Neuronal stem cell (in vitro differentiated cells): ENCODE results near the gene CNNM2.

Experiments
- DNase-seq: peaks from one replicate; pipeline ENCODE4 v3.0.0-alpha.2; 2013; ENCODE audit warnings: low spot score
- H2AFZ ChIP-seq: one replicate; pipeline ENCODE4 v1.6.1; 2013; ENCODE audit warnings: mild to moderate bottlenecking, low read length, inconsistent platforms
- H2AK5ac ChIP-seq: 2 replicates; pipeline ENCODE4 v1.6.1; 2013; ENCODE audit warnings: low read depth, mild to moderate bottlenecking, inconsistent platforms, low read length, moderate library complexity, mixed read lengths
- H2BK120ac ChIP-seq: 2 replicates; pipeline ENCODE4 v1.6.1; 2013; ENCODE audit warnings: low read depth, mild to moderate bottlenecking, inconsistent platforms, low read length, moderate library complexity, mixed read lengths
- H2BK12ac ChIP-seq: one replicate; pipeline ENCODE4 v1.6.1; 2013; ENCODE audit warnings: low read length, inconsistent platforms
- H2BK15ac ChIP-seq: 2 replicates; pipeline ENCODE4 v1.6.1; 2013; ENCODE audit warnings: mild to moderate bottlenecking, low read length, inconsistent platforms, mixed read lengths
- H2BK5ac ChIP-seq: one replicate; pipeline ENCODE4 v1.6.1; 2013; ENCODE audit warnings: inconsistent platforms, mild to moderate bottlenecking, low read length, moderate library complexity
- H3K14ac ChIP-seq: one replicate; pipeline ENCODE4 v1.6.1; 2013; ENCODE audit warnings: low read length, inconsistent platforms
- H3K18ac ChIP-seq: 2 replicates; pipeline ENCODE4 v1.6.1; 2013; ENCODE audit warnings: low read length, inconsistent platforms
- H3K23ac ChIP-seq: 2 replicates; pipeline ENCODE4 v1.6.1; 2013; ENCODE audit warnings: low read depth, mild to moderate bottlenecking, mixed read lengths, low read length, inconsistent platforms; ENCODE audit not compliant: poor library complexity
- H3K27ac ChIP-seq: replicated peaks from 3 replicates; pipeline ENCODE4 v1.5.1; 2013; ENCODE audit warnings: low read length, inconsistent platforms
- H3K27me3 ChIP-seq, 3 experiments: 2 replicates each; pipeline ENCODE4 v1.6.1; 2013; ENCODE audit warnings: low read length in 3 of 3, mild to moderate bottlenecking in 2 of 3, inconsistent platforms in 1 of 3, low read depth in 1 of 3, mixed read lengths in 1 of 3, moderate library complexity in 1 of 3; ENCODE audit not compliant: control insufficient read depth in 3 of 3, insufficient read depth in 3 of 3
- H3K36me3 ChIP-seq, 2 donors: replicated peaks in 1 of 2; 2 replicates each; pipeline ENCODE4 v1.6.1; 2013; ENCODE audit warnings: low read length in 2 of 2; ENCODE audit not compliant: control insufficient read depth in 2 of 2, insufficient read depth in 2 of 2
- H3K4ac ChIP-seq: 2 replicates; pipeline ENCODE4 v1.6.1; 2013; ENCODE audit warnings: inconsistent platforms, mild to moderate bottlenecking, low read length, moderate library complexity
- H3K4me1 ChIP-seq, 2 donors: 1 replicate in 1 of 2; 2 replicates in 1 of 2; pipeline ENCODE4 v1.6.1; 2013; ENCODE audit warnings: low read length in 2 of 2, low read depth in 1 of 2; ENCODE audit not compliant: control insufficient read depth in 2 of 2, insufficient read depth in 1 of 2
- H3K4me2 ChIP-seq: one replicate; pipeline ENCODE4 v1.6.1; 2013; ENCODE audit warnings: mild to moderate bottlenecking, low read length, inconsistent platforms; ENCODE audit not compliant: insufficient read depth, poor library complexity, severe bottlenecking
- H3K4me3 ChIP-seq, 2 donors: 2 replicates each; pipeline ENCODE4 v1.5.1; 2013; ENCODE audit warnings: low read length in 2 of 2, mild to moderate bottlenecking in 2 of 2, inconsistent platforms in 1 of 2, moderate library complexity in 1 of 2
- H3K79me1 ChIP-seq: one replicate; pipeline ENCODE4 v1.6.1; 2013; ENCODE audit warnings: low read depth, mild to moderate bottlenecking, inconsistent platforms, low read length, moderate library complexity
- H3K9ac ChIP-seq: one replicate; pipeline ENCODE4 v1.6.1; 2013; ENCODE audit warnings: mild to moderate bottlenecking, low read depth, low read length, inconsistent platforms; ENCODE audit not compliant: poor library complexity
- H3K9me3 ChIP-seq, 2 donors: replicated peaks in 1 of 2; 2 replicates each; pipeline versions ENCODE3 to v1.6.1; 2013; ENCODE audit warnings: low read length in 2 of 2, mild to moderate bottlenecking in 2 of 2, inconsistent platforms in 1 of 2, low read depth in 1 of 2, mixed read lengths in 1 of 2, moderate library complexity in 1 of 2; ENCODE audit not compliant: control insufficient read depth in 2 of 2, insufficient read depth in 1 of 2
- H4K8ac ChIP-seq: one replicate; pipeline ENCODE4 v1.6.1; 2013; ENCODE audit warnings: low read depth, mild to moderate bottlenecking, inconsistent platforms, low read length, moderate library complexity
- H4K91ac ChIP-seq: one replicate; pipeline ENCODE4 v1.6.1; 2013; ENCODE audit warnings: low read length, low read depth, mild to moderate bottlenecking, inconsistent platforms; ENCODE audit not compliant: poor library complexity
- WGBS, 2 donors: extraction: QIAGEN DNeasy Blood & Tissue Kit; methylation state at CpG; one replicate each; pipeline ENCODE4 v1.1.7; 2013; ENCODE audit warnings: missing lambda C conversion rate in 2 of 2, mixed read lengths in 1 of 2; ENCODE audit not compliant: insufficient read length in 2 of 2, insufficient replicate concordance in 1 of 2; ENCODE audit errors: extremely low coverage in 2 of 2; 5-methylcytosine and 5-hydroxymethylcytosine counted together

The CNNM2 gene

GRCh38 chr10:103083977-103084320 is 165.9 kb downstream of the CNNM2 start:
- H3K4me2 ChIP-seq, result no peak overlapping the region
- H3K27ac ChIP-seq, result no peak overlapping the region
- no peak overlapping the region for H4K91ac ChIP-seq
- H2BK5ac ChIP-seq, result no peak overlapping the region
- H3K9ac ChIP-seq, result no peak overlapping the region
- H2AFZ ChIP-seq, result no peak overlapping the region
- no peak overlapping the region for H3K14ac ChIP-seq
- H3K27me3 ChIP-seq, result no peaks in the 10 kb centered on the region
- H3K18ac ChIP-seq, result no peak overlapping the region
- H3K4me3 ChIP-seq, result no peak overlapping the region
- no peak for DNase-seq
- H4K8ac ChIP-seq, result no peak overlapping the region
- peaks cover 8 to 75% of the 10 kb centered on the region in 2 donors for H3K36me3 ChIP-seq
- H3K4me1 ChIP-seq, result no peaks in the 10 kb centered on the region
- no peak overlapping the region for H2BK120ac ChIP-seq
- H3K4ac ChIP-seq, result no peak overlapping the region
- WGBS, 2 donors, result no CpG with 5 or more reads among the region's 5 CpGs
- no peak overlapping the region for H2BK15ac ChIP-seq
- H2AK5ac ChIP-seq, result no peak overlapping the region
- no peaks in the 10 kb centered on the region for H3K79me1 ChIP-seq
- H3K9me3 ChIP-seq, result no peaks in the 10 kb centered on the region
- H3K23ac ChIP-seq, result no peak overlapping the region
- no peak overlapping the region for H2BK12ac ChIP-seq

GRCh38 chr10:103086261-103086660 is 168.2 kb downstream of the CNNM2 start:
- H2AK5ac ChIP-seq, result no peak overlapping the region
- no peak overlapping the region for H3K4me3 ChIP-seq
- no peaks in the 10 kb centered on the region for H3K4me1 ChIP-seq
- no peak overlapping the region for H2BK5ac ChIP-seq
- no peak overlapping the region for H3K4ac ChIP-seq
- H3K79me1 ChIP-seq, result no peaks in the 10 kb centered on the region
- H2BK120ac ChIP-seq, result no peak overlapping the region
- H4K91ac ChIP-seq, result no peak overlapping the region
- H3K36me3 ChIP-seq, result peaks cover 24 to 95% of the 10 kb centered on the region in 2 donors
- H3K18ac ChIP-seq, result no peak overlapping the region
- no peak for DNase-seq
- WGBS, 2 donors, result no CpG with 5 or more reads among the region's 2 CpGs
- H3K27me3 ChIP-seq, result no peaks in the 10 kb centered on the region
- H2AFZ ChIP-seq, result no peak overlapping the region
- H2BK12ac ChIP-seq, result no peak overlapping the region
- no peak overlapping the region for H2BK15ac ChIP-seq
- no peak overlapping the region for H3K23ac ChIP-seq
- no peak overlapping the region for H3K27ac ChIP-seq
- H3K9ac ChIP-seq, result no peak overlapping the region
- no peak overlapping the region for H3K14ac ChIP-seq
- no peak overlapping the region for H4K8ac ChIP-seq
- H3K9me3 ChIP-seq, result no peaks in the 10 kb centered on the region
- H3K4me2 ChIP-seq, result no peak overlapping the region

- H3K9ac ChIP-seq, result no peak overlapping the region
Measured at GRCh38 chr10:103086799-103087198, 168.7 kb downstream of the CNNM2 start.

GRCh38 chr10:103089493-103089892 is 171.4 kb downstream of the CNNM2 start:
- no peak overlapping the region for H2BK12ac ChIP-seq
- H3K9me3 ChIP-seq, result no peaks in the 10 kb centered on the region
- no peak overlapping the region for H3K27ac ChIP-seq
- WGBS, 2 donors, result no CpG with 5 or more reads among the region's 10 CpGs
- H3K14ac ChIP-seq, result no peak overlapping the region
- DNase-seq, result no peak
- H3K4me3 ChIP-seq, result no peak overlapping the region
- H3K18ac ChIP-seq, result no peak overlapping the region
- no peak overlapping the region for H2BK120ac ChIP-seq
- peaks cover 28 to 98% of the 10 kb centered on the region in 2 donors for H3K36me3 ChIP-seq
- H4K91ac ChIP-seq, result no peak overlapping the region
- no peak overlapping the region for H3K4ac ChIP-seq
- no peak overlapping the region for H2AK5ac ChIP-seq
- no peaks in the 10 kb centered on the region for H3K27me3 ChIP-seq
- no peaks in the 10 kb centered on the region for H3K4me1 ChIP-seq
- no peak overlapping the region for H3K4me2 ChIP-seq
- no peaks in the 10 kb centered on the region for H3K79me1 ChIP-seq
- H3K23ac ChIP-seq, result no peak overlapping the region
- no peak overlapping the region for H4K8ac ChIP-seq
- H3K9ac ChIP-seq, result no peak overlapping the region
- no peak overlapping the region for H2BK5ac ChIP-seq
- H2BK15ac ChIP-seq, result no peak overlapping the region
- H2AFZ ChIP-seq, result no peak overlapping the region

More at GRCh38 chr10:103086799-103087198, 168.7 kb downstream of the CNNM2 start:
- H2AFZ ChIP-seq, result no peak overlapping the region
- no peak overlapping the region for H2BK15ac ChIP-seq
- H2BK120ac ChIP-seq, result no peak overlapping the region
- peaks cover 24 to 97% of the 10 kb centered on the region in 2 donors for H3K36me3 ChIP-seq
- H4K91ac ChIP-seq, result no peak overlapping the region
- no peak overlapping the region for H2AK5ac ChIP-seq
- H2BK12ac ChIP-seq, result no peak overlapping the region
- H3K79me1 ChIP-seq, result no peaks in the 10 kb centered on the region
- no peak overlapping the region for H3K23ac ChIP-seq
- H2BK5ac ChIP-seq, result no peak overlapping the region
- WGBS, 2 donors, result no CpG with 5 or more reads among the region's 2 CpGs
- no peak overlapping the region for H3K14ac ChIP-seq
- DNase-seq, result no peak
- H3K27me3 ChIP-seq, result no peaks in the 10 kb centered on the region
- H3K4me3 ChIP-seq, result no peak overlapping the region
- no peaks in the 10 kb centered on the region for H3K4me1 ChIP-seq
- H4K8ac ChIP-seq, result no peak overlapping the region
- no peak overlapping the region for H3K4me2 ChIP-seq
- H3K18ac ChIP-seq, result no peak overlapping the region
- no peak overlapping the region for H3K4ac ChIP-seq
- no peaks in the 10 kb centered on the region for H3K9me3 ChIP-seq
- no peak overlapping the region for H3K27ac ChIP-seq
